ENCODE measurements around the gene SLC34A3. TPM values are rescaled to one million over a fixed set of nuclear protein-coding genes. Genes with fewer than 3 reads are reported as not detected.
"Not testable (repeated sequence)": the region's sequence is repeated elsewhere in the genome, so short reads cannot be mapped to it uniquely, and the experiment has no call there.

SLC34A3 gene
- total RNA-seq, 1 experiment from 2014 or later = not detected

GRCh38 chr9:137262173-137262908 is 31.6 kb downstream of the SLC34A3 start:
- in situ Hi-C loops (cut with HindIII; ENCODE audit: low pct_unique_long_range_greater_than_20kb, low sequenced_read_pairs) = not testable (repeated sequence)

DNA sequence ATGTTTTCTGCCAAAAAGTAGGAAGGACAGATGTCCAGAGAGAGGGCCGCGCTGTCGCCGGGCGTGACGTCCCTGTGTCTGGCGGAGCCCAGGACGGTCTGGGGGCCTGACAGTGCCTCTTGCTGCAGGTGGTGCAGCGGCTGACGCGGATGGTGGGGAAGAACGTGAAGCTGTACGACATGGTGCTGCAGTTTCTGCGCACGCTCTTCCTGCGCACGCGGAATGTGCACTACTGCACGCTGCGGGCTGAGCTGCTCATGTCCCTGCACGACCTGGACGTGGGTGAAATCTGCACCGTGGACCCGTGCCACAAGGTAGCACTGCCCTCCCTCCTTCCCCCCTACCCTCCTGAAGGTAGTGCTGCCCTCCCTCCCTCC is 32.2 kb downstream of the SLC34A3 start:
- in situ Hi-C loops (cut with HindIII; ENCODE audit: low pct_unique_long_range_greater_than_20kb, low sequenced_read_pairs) = no loop called here

More at GRCh38 chr9:137262173-137262908, 31.6 kb downstream of the SLC34A3 start:
- peak; percentile 59 for DNase-seq (ENCODE audit: low read depth, low spot score)

GRCh38 chr9:137263506-137263905 is 32.8 kb downstream of the SLC34A3 start:
- in situ Hi-C loops (cut with HindIII; ENCODE audit: low pct_unique_long_range_greater_than_20kb, low sequenced_read_pairs) = no loop called here
- DNase-seq (ENCODE audit: low read depth, low spot score) = no peak

More for the DNA sequence above, 32.2 kb downstream of the SLC34A3 start:
- DNase-seq (ENCODE audit: low read depth, low spot score) = no peak

GRCh38 chr9:137264067-137264466 is 33.4 kb downstream of the SLC34A3 start:
- in situ Hi-C loops (cut with HindIII; ENCODE audit: low pct_unique_long_range_greater_than_20kb, low sequenced_read_pairs) = no loop called here
- DNase-seq (ENCODE audit: low read depth, low spot score) = no peak

GRCh38 chr9:137265496-137266161 is 34.9 kb downstream of the SLC34A3 start:
- in situ Hi-C loops (cut with HindIII; ENCODE audit: low pct_unique_long_range_greater_than_20kb, low sequenced_read_pairs) = no loop called here
- no peak for DNase-seq (ENCODE audit: low read depth, low spot score)

DNA sequence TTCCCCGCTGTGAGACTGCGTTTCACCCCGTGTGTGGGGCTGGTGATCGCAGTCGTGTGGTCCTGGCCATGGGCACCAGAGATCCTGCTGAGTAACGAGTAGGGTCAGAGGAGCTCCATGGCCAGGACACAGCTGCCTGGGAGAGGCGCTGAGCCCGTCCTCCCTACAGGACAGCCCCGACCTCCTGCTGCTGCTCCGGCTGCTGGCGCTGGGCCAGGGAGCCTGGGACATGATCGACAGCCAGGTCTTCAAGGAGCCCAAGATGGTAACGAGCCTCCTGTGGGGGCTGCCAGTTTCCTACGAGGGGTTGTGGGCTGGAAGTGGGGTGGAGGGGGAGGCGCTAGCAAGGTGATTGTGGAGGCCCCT is 35.4 kb downstream of the SLC34A3 start:
- in situ Hi-C loops (cut with HindIII; ENCODE audit: low pct_unique_long_range_greater_than_20kb, low sequenced_read_pairs) = no loop called here
- no peak for DNase-seq (ENCODE audit: low read depth, low spot score)

DNA sequence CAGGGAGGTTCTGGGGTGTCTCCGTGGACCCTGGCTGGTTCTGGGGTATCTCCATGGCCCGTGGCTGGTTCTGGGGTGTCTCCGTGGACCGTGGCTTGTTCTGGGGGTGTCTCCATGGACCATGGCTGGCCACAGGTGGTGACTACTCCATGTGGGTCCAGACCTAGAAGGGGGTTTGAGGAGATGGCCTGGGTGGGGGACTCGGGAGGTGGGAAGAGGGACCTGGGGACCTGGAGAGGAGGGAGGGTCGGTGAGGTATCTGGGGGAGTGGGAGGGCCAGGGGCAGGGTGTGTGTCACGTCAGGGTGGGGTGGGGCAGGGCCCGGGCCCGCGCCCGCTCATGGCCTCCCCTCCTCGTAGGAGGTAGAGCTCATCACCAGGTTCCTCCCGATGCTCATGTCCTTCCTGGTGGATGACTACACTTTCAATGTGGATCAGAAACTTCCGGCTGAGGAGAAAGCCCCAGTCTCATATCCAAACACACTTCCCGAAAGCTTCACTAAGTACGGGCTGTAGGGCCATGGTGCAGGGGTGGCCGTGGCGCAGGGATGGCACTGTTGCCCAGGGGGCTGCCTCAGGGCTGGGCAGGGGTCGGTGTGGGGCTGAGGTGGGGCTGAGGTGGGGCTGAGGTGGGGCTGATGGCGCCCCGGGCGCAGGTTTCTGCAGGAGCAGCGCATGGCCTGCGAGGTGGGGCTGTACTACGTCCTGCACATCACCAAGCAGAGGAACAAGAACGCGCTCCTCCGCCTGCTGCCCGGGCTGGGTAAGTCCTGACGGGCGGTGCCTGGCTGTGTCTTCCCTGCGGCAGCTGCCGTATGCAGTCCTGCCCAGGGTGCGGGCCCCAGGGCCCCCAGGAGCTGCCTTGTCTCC is 36.1 kb downstream of the SLC34A3 start:
- in situ Hi-C loops (cut with HindIII; ENCODE audit: low pct_unique_long_range_greater_than_20kb, low sequenced_read_pairs) = no loop called here

GRCh38 chr9:137267933-137268355 is 37.2 kb downstream of the SLC34A3 start:
- in situ Hi-C loops (cut with HindIII; ENCODE audit: low pct_unique_long_range_greater_than_20kb, low sequenced_read_pairs) = no loop called here
- DNase-seq (ENCODE audit: low read depth, low spot score) = no peak

More for the DNA sequence above, 36.1 kb downstream of the SLC34A3 start:
- DNase-seq (ENCODE audit: low read depth, low spot score) = no peak

- in situ Hi-C loops (cut with HindIII; ENCODE audit: low pct_unique_long_range_greater_than_20kb, low sequenced_read_pairs) = no loop called here
- DNase-seq (ENCODE audit: low read depth, low spot score) = no peak
Measured at GRCh38 chr9:137268538-137269201, 38.0 kb downstream of the SLC34A3 start.

DNA sequence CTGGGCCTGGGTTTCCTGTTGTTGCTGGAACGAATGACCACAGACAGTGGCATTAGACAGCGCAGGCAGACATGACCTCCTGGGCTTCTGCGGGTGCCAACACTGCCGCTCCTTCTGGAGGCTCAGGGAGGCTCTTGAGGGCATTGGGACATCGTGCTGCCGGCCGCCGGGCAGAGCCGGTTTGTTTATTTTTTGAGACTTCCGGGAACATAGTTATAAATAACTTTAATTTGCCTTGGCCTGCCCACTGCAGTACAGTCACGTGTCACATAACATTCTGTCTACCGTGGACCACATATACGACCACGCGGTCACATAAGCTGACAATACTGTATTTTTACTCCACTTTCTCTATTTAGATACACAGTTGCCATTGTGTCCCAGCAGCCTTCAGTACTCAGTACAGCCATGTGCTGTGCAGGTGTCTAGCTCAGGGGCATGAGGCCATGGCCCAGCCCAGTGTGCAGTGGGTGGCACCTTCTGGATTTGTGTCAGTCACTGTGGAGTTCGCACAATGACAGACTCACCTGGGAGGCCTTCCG is 38.6 kb downstream of the SLC34A3 start:
- in situ Hi-C loops (cut with HindIII; ENCODE audit: low pct_unique_long_range_greater_than_20kb, low sequenced_read_pairs) = no loop called here
- no peak for DNase-seq (ENCODE audit: low read depth, low spot score)

GRCh38 chr9:137270929-137271695 is 40.4 kb downstream of the SLC34A3 start:
- in situ Hi-C loops (cut with HindIII; ENCODE audit: low pct_unique_long_range_greater_than_20kb, low sequenced_read_pairs) = no loop called here

GRCh38 chr9:137271696-137272076 is 41.0 kb downstream of the SLC34A3 start:
- no peak for DNase-seq (ENCODE audit: low read depth, low spot score)
- in situ Hi-C loops (cut with HindIII; ENCODE audit: low pct_unique_long_range_greater_than_20kb, low sequenced_read_pairs) = no loop called here

More at GRCh38 chr9:137270929-137271695, 40.4 kb downstream of the SLC34A3 start:
- no peak for DNase-seq (ENCODE audit: low read depth, low spot score)

DNA sequence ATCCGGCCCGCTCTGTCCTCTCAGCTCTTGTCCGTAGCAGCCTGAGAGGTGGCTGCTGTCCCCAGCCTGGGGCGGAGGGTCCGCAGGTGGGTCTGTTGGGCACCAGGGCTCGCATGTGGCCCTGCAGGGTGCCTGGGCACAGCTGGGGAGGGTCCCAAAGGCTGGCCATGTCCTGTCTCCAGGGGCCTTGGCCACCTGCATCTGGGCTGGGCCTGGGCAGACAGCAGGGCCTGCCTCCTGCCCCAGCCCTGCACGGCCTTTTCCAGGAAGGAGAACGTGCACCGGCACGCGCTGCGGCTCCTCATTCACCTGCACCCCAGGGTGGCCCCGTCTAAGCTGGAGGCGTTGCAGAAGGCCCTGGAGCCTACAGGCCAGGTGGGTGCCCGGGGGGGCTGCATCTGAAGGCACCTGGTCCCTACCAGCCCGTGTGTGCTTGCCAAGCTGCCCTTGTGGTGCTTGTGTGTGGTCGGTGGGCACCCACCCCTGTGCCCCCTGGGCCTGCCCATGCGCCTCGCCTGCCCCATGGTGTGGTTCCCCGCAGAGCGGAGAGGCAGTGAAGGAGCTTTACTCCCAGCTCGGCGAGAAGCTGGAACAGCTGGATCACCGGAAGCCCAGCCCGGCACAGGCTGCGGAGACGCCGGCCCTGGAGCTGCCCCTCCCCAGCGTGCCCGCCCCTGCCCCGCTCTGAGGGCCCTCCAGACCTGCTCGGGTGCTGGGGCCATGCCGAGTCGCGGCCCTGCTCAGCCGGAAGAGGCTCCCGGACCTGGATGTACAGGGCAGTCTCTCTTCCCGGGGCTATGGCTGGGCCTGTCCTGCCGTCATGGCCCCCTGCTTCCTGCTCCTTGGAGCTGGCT is 41.8 kb downstream of the SLC34A3 start:
- no peak for DNase-seq (ENCODE audit: low read depth, low spot score)
- in situ Hi-C loops (cut with HindIII; ENCODE audit: low pct_unique_long_range_greater_than_20kb, low sequenced_read_pairs) = no loop called here

DNA sequence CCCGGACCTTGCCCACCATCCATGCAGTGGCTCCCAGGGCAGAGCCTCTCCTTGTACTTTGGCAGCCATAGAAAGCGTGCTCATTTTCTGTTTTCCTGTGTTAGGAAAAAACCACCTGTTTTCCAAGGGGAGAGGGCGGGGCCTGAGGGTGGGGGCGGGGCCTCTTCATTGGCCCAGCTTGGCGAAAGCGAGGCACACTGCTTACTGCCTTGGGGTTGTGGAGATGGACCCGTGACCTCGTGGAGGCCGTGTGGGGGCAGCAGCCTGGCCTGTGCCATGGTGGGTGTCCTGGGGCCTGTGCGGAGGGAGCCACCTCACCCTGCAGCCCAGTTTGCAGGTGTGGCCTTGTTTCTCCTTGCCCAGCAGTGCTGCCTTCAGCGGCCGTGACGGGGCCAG is 42.4 kb downstream of the SLC34A3 start:
- no peak for DNase-seq (ENCODE audit: low read depth, low spot score)
- in situ Hi-C loops (cut with HindIII; ENCODE audit: low pct_unique_long_range_greater_than_20kb, low sequenced_read_pairs) = no loop called here

DNA sequence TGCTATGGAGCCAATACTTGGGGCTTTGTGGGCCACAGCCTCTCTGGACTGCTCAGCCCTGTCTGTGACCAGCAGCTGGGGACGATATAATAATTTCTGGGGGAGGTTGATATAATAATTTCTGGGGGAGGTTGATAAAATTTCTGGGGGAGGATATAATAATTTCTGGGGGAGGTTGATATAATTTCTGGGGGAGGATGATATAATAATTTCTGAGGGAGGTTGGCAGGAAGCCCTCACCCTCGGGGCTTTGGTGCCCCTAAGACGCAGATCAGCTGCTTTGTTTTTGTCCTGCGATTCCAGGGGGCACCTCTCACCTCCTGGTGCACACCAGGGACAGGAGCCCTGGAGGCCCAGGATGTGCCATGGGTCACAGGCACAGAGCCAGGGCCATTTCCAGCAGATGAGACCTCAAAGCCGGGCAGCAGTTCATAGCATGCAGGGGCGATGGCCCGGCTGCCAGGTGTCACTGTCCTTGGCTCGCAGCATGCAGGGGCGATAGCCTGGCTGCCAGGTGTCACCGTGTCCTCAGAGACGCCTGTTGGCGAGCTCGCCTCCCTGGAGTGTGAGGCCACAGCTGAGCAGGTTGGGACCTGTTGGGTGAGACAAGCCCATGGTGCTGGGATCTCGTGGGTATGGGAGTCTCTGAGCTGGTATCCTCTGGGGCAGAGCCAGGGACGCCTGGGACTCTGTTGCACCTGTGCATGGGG is 43.1 kb downstream of the SLC34A3 start:
- in situ Hi-C loops (cut with HindIII; ENCODE audit: low pct_unique_long_range_greater_than_20kb, low sequenced_read_pairs) = no loop called here
- no peak for DNase-seq (ENCODE audit: low read depth, low spot score)

- no peak for DNase-seq (ENCODE audit: low read depth, low spot score)
- in situ Hi-C loops (cut with HindIII; ENCODE audit: low pct_unique_long_range_greater_than_20kb, low sequenced_read_pairs) = no loop called here
Measured at GRCh38 chr9:137275203-137275587, 44.5 kb downstream of the SLC34A3 start.

All from SK-MEL-5 (cell line).